GM12801 (cell line): ENCODE measurements around the gene ARSK.

Experiments used
- CTCF ChIP-seq: IDR thresholded peaks from one replicate; pipeline ENCODE4 v1.5.1; 2011; ENCODE audit warnings: control low read depth; ENCODE audit not compliant: insufficient read length; ENCODE audit errors: extremely low read depth

ARSK gene

GRCh38 chr5:95595289-95595931, 40.5 kb downstream of the ARSK start:
- no peak for TF ChIP-seq CTCF

GRCh38 chr5:95599252-95599651, 44.4 kb downstream of the ARSK start:
- no peak for TF ChIP-seq CTCF

GRCh38 chr5:95600557-95600956, 45.7 kb downstream of the ARSK start:
- no peak for TF ChIP-seq CTCF

GRCh38 chr5:95605786-95606185, 50.9 kb downstream of the ARSK start:
- TF ChIP-seq CTCF: no peak

GRCh38 chr5:95606419-95606818, 51.5 kb downstream of the ARSK start:
- no peak for TF ChIP-seq CTCF

- TF ChIP-seq CTCF: no peak
Observed at GRCh38 chr5:95609711-95610110, 54.8 kb downstream of the ARSK start.

GRCh38 chr5:95610546-95610945, 55.6 kb downstream of the ARSK start:
- TF ChIP-seq CTCF: no peak
